Right atrium auricular region (tissue), 2 donors: ENCODE results near the gene SYT13. TPM values are rescaled to one million over a fixed set of nuclear protein-coding genes. Genes with fewer than 3 reads are reported as not detected.
A peak's percentile ranks its signal among the peaks of the same experiment; 100 is the strongest.

Experiments used
- DNase-seq: peaks from one replicate; pipeline ENCODE4 v3.0.0-alpha.2; 2019; ENCODE audit warnings: low spot score
- H3K27ac ChIP-seq, 2 donors: fragments of 200-600 bp; sonication (generic); 1 replicate in 1 of 2; 2 replicates in 1 of 2; pipeline ENCODE4 v1.5.1; 2016 to 2019
- H3K27me3 ChIP-seq, 2 donors: fragments of 200-600 bp; sonication (generic); one replicate each; pipeline versions ENCODE4 v1.5.1 to v1.6.0; 2017 to 2019
- H3K36me3 ChIP-seq: fragments of 200-600 bp; sonication (generic); one replicate; pipeline ENCODE4 v1.5.1; 2016
- H3K4me1 ChIP-seq, 2 donors: fragments of 200-600 bp; sonication (generic); one replicate each; pipeline versions ENCODE4 v1.5.1 to v1.6.0; 2017 to 2019
- H3K4me3 ChIP-seq, 2 donors: fragments of 200-600 bp; sonication (generic); 1 replicate in 1 of 2; 2 replicates in 1 of 2; pipeline ENCODE4 v1.5.1; 2017 to 2019; ENCODE audit warnings: mild to moderate bottlenecking in 1 of 2, moderate library complexity in 1 of 2
- H3K9me3 ChIP-seq, 2 donors: fragments of 200-600 bp; sonication (generic); one replicate each; pipeline ENCODE4 v1.5.1; 2019
- CTCF ChIP-seq, 2 donors: fragments of 200-600 bp; sonication (generic); IDR thresholded peaks; one replicate each; pipeline ENCODE4 v1.5.1; 2019; ENCODE audit warnings: antibody characterized with exemption in 2 of 2
- total RNA-seq, 2 donors: library from RNA; depleted of rRNA; stranded (reverse); fragments of >200 nt; gene quantifications; one replicate each; pipeline ENCODE4 v1.1.0, GENCODE V29; 2016

Gene SYT13
- total RNA-seq, 2 donors from 2014 or later = 9.9 to 11.4 TPM

DNA sequence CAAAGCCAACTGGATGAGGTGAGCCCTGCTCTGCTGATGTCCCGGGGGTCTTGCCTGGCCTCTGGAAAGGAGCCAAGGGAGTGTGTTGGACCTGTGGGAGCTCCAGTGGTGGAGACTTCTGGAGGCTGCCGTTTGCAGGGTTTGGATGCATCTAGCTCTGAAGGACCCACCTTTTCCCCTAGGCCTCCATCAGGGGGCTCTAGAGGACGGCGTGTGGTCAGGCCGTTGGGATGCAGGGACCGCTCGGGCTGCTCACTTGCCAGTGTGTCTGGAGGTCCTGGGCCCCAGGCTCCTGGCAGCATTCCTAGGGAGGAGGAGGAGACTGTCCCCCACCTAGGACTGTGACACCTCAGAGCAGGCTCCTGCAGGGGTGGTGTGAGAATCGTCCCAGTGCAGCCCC is 81.4 kb downstream of the SYT13 start:
- H3K27me3 ChIP-seq = no peaks in the 10 kb centered on the region
- no peaks in the 10 kb centered on the region for H3K9me3 ChIP-seq
- H3K27ac ChIP-seq = peak overlapping the region; percentile 12 to 17
- H3K4me3 ChIP-seq = no peak overlapping the region
- H3K4me1 ChIP-seq = peaks cover 0 to 42% of the 10 kb centered on the region in 2 donors
- TF ChIP-seq CTCF (IDR thresholded peaks at IDR 0.05) = peak in 1 of 2 donors; percentile 60
- peaks cover 10% of the 10 kb centered on the region for H3K36me3 ChIP-seq
- DNase-seq = no peak

GRCh38 chr11:45193695-45194094 is 92.4 kb downstream of the SYT13 start:
- Histone ChIP-seq H3K36me3 (peaks cover 6% of the 10 kb centered on the region), H3K27me3 (no peaks in the 10 kb centered on the region), H3K27ac (no peak overlapping the region), H3K4me3 (no peak overlapping the region), H3K4me1 (no peaks in the 10 kb centered on the region), H3K9me3 (no peaks in the 10 kb centered on the region)
- no peak for TF ChIP-seq CTCF (IDR thresholded peaks at IDR 0.05)
- no peak for DNase-seq

Other genes with a start within 250 kb of the SYT13 start
- gene PRDM11, start 139.7 kb downstream of the SYT13 start, total RNA-seq = 10 to 100 TPM; 13.5 to 27.6 TPM